Natural killer cell treated with Interleukin-12 subunit alpha and Interleukin-12 subunit beta and Interleukin-15 and Interleukin-18, amount 100 ng/mL, for 72 hours (primary cell): ENCODE measurements around the gene GH2. TPM values are rescaled to one million over a fixed set of nuclear protein-coding genes. Genes with fewer than 3 reads are reported as not detected.
"Not testable (repeated sequence)": the region's sequence is repeated elsewhere in the genome, so short reads cannot be mapped to it uniquely, and the experiment has no call there.

ENCODE experiments used
- ATAC-seq, 2 donors: fragments of 150-1000 bp; cut with Tn5 transposase in 1 of 2; sonication (Bioruptor Pico), chemical (Tn5 transposase) in 1 of 2; 2 replicates each; pipeline ENCODE4 v1.10.0; 2021
- DNase-seq: peaks from one replicate; pipeline ENCODE4 v3.0.0; 2022; ENCODE audit warnings: low spot score
- H3K27ac Mint-ChIP-seq, 2 donors: 1 replicate in 1 of 2; 2 replicates in 1 of 2; pipeline ENCODE4 v1.8.0; 2022; ENCODE audit warnings: mixed read lengths in 2 of 2, mild to moderate bottlenecking in 1 of 2, moderate library complexity in 1 of 2
- H3K27me3 Mint-ChIP-seq, 2 donors: 1 replicate in 1 of 2; 2 replicates in 1 of 2; pipeline ENCODE4 v1.8.0; 2022; ENCODE audit warnings: mixed read lengths in 2 of 2
- H3K36me3 Mint-ChIP-seq: one replicate; pipeline ENCODE4 v1.8.0; 2022; ENCODE audit warnings: mixed read lengths
- H3K4me1 Mint-ChIP-seq, 2 donors: 1 replicate in 1 of 2; 2 replicates in 1 of 2; pipeline ENCODE4 v1.8.0; 2022; ENCODE audit warnings: low read depth in 2 of 2, mixed read lengths in 2 of 2, mild to moderate bottlenecking in 1 of 2
- H3K4me3 Mint-ChIP-seq: one replicate; pipeline ENCODE4 v1.8.0; 2022; ENCODE audit warnings: mixed read lengths
- H3K9me3 Mint-ChIP-seq: 2 replicates; pipeline ENCODE4 v1.8.0; 2022; ENCODE audit warnings: mixed read lengths
- total RNA-seq, 2 donors: library from RNA; stranded (reverse); gene quantifications; one replicate each; pipeline ENCODE4 v1.2.3, GENCODE V29; 2022

GH2 gene
- total RNA-seq, 2 donors from 2014 or later = not detected

GRCh38 chr17:63874061-63874626 is 7.6 kb downstream of the GH2 start:
- not testable (repeated sequence) for H3K27me3 Mint-ChIP-seq, H3K36me3 Mint-ChIP-seq, H3K4me1 Mint-ChIP-seq, H3K4me3 Mint-ChIP-seq, H3K27ac Mint-ChIP-seq, DNase-seq, ATAC-seq, H3K9me3 Mint-ChIP-seq

DNA sequence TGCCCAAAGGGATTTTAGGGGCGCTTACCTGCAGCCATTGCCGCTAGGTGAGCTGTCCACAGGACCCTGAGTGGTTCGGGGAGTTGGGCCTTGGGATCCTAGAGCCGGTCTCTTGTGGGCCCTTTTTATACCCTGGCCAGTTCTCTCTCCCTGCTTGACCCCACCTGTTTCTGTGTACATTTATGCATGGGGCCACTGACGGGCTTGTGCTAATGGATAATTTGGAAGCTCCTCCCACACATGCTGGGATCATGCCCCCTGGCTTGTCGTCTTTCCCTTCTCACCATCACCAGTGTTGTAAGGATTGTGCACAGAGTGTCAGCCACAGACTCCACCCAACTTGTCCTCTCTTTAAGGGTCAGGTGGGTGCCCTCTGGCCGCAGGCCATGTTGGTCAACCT is 8.2 kb downstream of the GH2 start, which contains the start of gene CSH2:
Gene CSH2, minus strand, starts transcription at position 101 of the 400 bp plus-strand sequence. Its CDS starts 63 bp downstream, at position 38.
- not testable (repeated sequence) for DNase-seq, H3K27ac Mint-ChIP-seq, H3K36me3 Mint-ChIP-seq, H3K4me3 Mint-ChIP-seq, H3K27me3 Mint-ChIP-seq, ATAC-seq, H3K9me3 Mint-ChIP-seq, H3K4me1 Mint-ChIP-seq

DNA sequence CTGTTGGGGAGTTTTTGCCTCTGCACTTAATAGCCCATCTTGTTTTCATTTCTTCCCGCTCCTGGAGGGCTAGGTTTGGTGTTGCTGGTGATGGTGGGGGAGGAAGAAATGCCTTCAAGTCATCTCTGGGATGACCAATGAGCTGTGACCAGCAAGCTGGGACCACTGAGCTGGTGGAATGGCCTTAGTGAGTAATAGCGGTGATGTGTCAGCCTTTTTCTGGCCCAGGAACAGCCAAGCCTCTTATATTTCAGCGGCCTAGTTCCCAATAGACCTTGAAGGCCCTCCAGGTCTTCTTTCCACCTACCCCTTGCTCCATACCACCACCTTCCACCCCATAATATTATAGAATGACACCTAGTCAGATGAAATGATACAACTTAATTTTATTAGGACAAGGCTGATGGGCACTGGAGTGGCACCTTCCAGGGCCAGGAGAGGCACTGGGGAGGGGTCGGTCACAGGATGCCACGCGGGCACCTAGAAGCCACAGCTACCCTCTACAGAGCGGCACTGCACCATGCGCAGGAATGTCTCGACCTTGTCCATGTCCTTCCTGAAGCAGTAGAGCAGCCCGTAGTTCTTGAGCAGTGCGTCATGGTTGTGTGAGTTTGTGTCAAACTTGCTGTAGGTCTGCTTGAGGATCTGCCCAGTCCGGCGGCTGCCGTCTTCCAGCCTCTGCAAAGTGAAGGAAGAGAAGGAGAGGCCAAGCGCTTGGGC is 9.9 kb downstream of the GH2 start:
- not testable (repeated sequence) for H3K36me3 Mint-ChIP-seq

DNA sequence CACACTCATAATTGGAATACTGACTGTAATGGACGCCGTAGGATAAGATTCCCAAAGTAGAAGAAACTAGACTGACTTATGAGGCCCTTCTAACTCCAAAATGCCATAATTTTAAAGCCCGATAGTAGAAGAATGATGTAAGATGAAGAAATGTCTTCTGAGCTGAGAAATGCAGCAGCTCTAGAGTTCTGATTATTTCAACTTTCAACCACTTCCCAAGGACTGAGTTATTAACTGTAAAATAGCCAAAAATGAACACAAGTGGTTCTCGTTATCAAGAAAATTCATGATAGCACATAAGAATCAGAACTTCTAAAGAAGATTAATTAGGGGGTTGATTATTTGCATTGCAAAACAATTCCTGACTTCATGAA is 11.5 kb downstream of the GH2 start:
- not testable (repeated sequence) for ATAC-seq, H3K9me3 Mint-ChIP-seq, H3K4me3 Mint-ChIP-seq, H3K4me1 Mint-ChIP-seq, H3K27me3 Mint-ChIP-seq, H3K27ac Mint-ChIP-seq, H3K36me3 Mint-ChIP-seq, DNase-seq

More for the DNA sequence above, 9.9 kb downstream of the GH2 start:
- not testable (repeated sequence) for DNase-seq, H3K4me3 Mint-ChIP-seq, H3K27me3 Mint-ChIP-seq, H3K9me3 Mint-ChIP-seq, ATAC-seq, H3K4me1 Mint-ChIP-seq, H3K27ac Mint-ChIP-seq

DNA sequence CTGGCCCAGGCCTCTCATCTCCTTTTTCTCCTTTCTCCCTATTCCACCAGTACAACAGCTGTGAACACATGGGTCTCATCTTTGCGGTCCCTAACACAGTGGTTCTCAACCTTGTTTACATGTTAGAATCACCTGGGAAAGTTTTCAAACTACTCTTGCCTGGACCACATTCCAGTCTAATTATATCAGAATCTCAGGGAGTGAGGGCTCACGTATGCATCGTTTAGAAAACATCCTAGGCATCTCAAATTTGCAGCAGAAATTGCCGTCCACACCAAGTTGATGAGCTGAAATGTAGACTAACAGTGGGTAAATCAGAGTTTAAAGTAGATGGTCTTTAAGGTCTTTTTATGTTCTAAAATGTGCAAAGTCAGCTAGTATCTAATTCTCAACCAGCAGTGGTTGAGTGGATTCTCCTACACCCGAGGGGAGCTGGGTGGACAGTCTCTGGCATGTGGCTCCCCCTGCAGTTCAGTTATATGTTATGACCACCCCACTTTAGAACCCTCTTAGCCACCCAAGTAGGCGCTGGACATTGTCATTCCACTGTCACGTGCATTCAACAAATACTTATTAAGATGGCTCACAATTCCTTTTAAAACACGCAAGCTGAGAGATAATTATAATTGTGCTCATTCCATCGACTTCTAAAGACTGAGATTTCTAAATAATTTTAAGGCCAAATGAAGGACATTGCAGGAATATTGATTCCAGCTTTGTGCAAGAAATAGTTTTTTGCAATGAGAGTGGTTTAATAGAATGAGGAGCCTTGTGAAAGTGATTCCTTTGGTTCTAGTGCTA is 12.1 kb downstream of the GH2 start:
- H3K9me3 Mint-ChIP-seq, DNase-seq, H3K27me3 Mint-ChIP-seq, H3K4me1 Mint-ChIP-seq, H3K4me3 Mint-ChIP-seq, H3K27ac Mint-ChIP-seq, H3K36me3 Mint-ChIP-seq, ATAC-seq: not testable (repeated sequence)

DNA sequence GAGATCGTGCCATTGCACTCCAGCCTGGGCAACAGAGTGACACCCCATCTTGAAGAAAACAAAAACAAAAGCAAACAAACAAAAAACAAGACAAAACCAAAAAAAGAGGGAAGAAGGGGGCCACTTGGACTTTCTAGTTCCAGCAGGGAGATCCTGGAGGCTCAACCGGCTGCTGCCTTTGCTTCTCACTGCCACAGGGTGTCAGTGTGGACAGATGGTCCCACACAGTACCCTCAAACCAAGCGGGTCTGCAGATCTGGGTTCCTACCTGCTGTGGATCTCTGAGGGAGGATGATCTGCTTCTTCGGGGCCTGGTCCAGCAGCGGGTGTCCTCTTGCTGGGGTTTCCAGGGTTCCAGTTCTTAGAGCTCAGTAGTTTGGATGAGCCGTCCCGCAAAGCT is 15.1 kb downstream of the GH2 start:
- H3K27ac Mint-ChIP-seq, H3K36me3 Mint-ChIP-seq, DNase-seq, H3K27me3 Mint-ChIP-seq, H3K4me1 Mint-ChIP-seq, H3K9me3 Mint-ChIP-seq, H3K4me3 Mint-ChIP-seq, ATAC-seq: not testable (repeated sequence)

GRCh38 chr17:63859257-63859656 is 22.5 kb downstream of the GH2 start:
- H3K4me1 Mint-ChIP-seq = no peaks in the 10 kb centered on the region
- DNase-seq = no peak
- no peak overlapping the region for H3K4me3 Mint-ChIP-seq
- H3K27me3 Mint-ChIP-seq = peaks cover 0 to 7% of the 10 kb centered on the region in 2 donors
- no peak overlapping the region for H3K27ac Mint-ChIP-seq
- H3K36me3 Mint-ChIP-seq = no peaks in the 10 kb centered on the region
- no peaks in the 10 kb centered on the region for H3K9me3 Mint-ChIP-seq
- ATAC-seq = no peak

DNA sequence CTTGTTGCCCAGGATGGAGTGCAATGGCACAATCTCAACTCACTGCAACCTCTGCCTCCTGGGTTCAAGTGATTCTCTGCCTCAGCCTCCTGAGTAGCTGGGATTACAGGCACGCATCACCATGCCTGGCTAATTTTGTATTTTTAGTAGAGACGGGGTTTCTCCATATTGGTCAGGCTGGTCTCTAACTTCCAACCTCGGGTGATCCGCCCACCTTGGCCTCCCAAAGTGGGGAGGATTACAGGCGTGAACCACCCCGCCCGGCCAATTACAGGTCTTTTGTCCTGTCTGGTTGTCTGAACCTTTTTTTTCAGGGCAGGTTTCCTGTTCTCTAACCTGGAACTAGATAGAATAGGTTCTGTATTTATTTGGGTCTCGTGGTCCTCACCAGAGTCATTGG is 25.3 kb downstream of the GH2 start:
- H3K36me3 Mint-ChIP-seq, H3K4me1 Mint-ChIP-seq, H3K4me3 Mint-ChIP-seq, DNase-seq, H3K27me3 Mint-ChIP-seq, H3K9me3 Mint-ChIP-seq, H3K27ac Mint-ChIP-seq, ATAC-seq: not testable (repeated sequence)

DNA sequence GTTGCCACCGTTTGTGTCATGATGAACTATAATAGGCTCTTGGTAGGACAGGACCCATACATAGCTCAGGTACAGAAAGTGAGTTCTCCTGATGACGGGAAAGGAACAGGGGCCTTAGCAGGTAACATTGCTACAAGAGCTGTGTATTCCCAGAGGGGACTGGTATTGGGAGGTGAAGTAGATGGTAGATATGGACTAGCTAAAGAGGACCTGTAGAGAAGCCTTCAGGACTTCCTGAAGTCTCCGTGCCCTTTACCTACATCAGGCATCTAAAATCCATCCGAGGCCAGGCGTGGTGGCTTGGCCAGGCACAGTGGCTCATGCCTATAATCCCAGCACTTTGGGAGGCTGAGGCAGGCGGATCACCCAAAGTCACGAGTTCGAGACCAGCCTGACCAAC is 26.6 kb downstream of the GH2 start:
- ATAC-seq (no peak), DNase-seq (no peak)
- H3K27me3 Mint-ChIP-seq = peaks cover 0 to 5% of the 10 kb centered on the region in 2 donors
- H3K36me3 Mint-ChIP-seq = no peaks in the 10 kb centered on the region
- H3K4me1 Mint-ChIP-seq = no peaks in the 10 kb centered on the region
- H3K27ac Mint-ChIP-seq = no peak overlapping the region
- no peak overlapping the region for H3K4me3 Mint-ChIP-seq
- no peaks in the 10 kb centered on the region for H3K9me3 Mint-ChIP-seq

- no peak overlapping the region for H3K4me3 Mint-ChIP-seq
- peaks cover 0 to under 1% of the 10 kb centered on the region in 2 donors for H3K27me3 Mint-ChIP-seq
- H3K4me1 Mint-ChIP-seq = no peaks in the 10 kb centered on the region
- DNase-seq (no peak), ATAC-seq (no peak)
- no peaks in the 10 kb centered on the region for H3K9me3 Mint-ChIP-seq
- no peaks in the 10 kb centered on the region for H3K36me3 Mint-ChIP-seq
- H3K27ac Mint-ChIP-seq = no peak overlapping the region
Measured at GRCh38 chr17:63854709-63855108, 27.0 kb downstream of the GH2 start.

DNA sequence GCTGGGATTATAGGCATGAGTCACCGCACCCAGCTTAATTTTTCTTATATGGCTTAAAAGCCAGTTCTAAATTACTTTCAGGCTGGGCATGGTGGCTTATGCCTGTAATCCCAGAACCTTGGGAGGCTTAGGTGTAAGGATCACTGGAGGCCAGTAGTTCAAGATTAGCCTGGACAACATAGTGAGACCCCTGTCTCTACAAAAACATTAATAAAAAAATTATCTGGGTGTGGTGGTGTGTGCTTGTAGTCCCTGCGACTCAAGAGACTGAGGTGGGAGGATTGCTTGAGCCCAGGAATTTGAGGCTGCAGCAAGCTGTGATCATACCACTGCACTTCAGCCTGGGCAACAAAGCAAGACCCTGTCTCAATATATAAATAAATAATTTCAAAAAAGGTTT is 28.5 kb downstream of the GH2 start:
- no peaks in the 10 kb centered on the region for H3K27me3 Mint-ChIP-seq
- peaks cover under 1% of the 10 kb centered on the region for H3K9me3 Mint-ChIP-seq
- peaks cover under 1% of the 10 kb centered on the region for H3K36me3 Mint-ChIP-seq
- H3K4me1 Mint-ChIP-seq = peaks cover 7% of the 10 kb centered on the region in 2 donors
- DNase-seq = no peak
- ATAC-seq = no peak
- H3K4me3 Mint-ChIP-seq = no peak overlapping the region
- no peak overlapping the region for H3K27ac Mint-ChIP-seq

GRCh38 chr17:63850401-63850800 is 31.3 kb downstream of the GH2 start:
- ATAC-seq = no peak
- Mint-ChIP-seq H3K27me3 (no peaks in the 10 kb centered on the region), H3K4me3 (no peak overlapping the region), H3K4me1 (peaks cover 14% of the 10 kb centered on the region in 2 donors), H3K27ac (no peak overlapping the region), H3K9me3 (peaks cover 4% of the 10 kb centered on the region), H3K36me3 (peaks cover 6% of the 10 kb centered on the region)
- no peak for DNase-seq

GRCh38 chr17:63848834-63849689 is 32.7 kb downstream of the GH2 start:
- H3K4me3 Mint-ChIP-seq = peak overlapping the region; percentile 81

More at GRCh38 chr17:63848834-63849689, 32.7 kb downstream of the GH2 start:
- peaks cover 6% of the 10 kb centered on the region for H3K36me3 Mint-ChIP-seq
- H3K4me1 Mint-ChIP-seq = peaks cover 17 to 18% of the 10 kb centered on the region in 2 donors
- ATAC-seq (peak; percentile 96 to 98), DNase-seq (peak; percentile 95)
- no peaks in the 10 kb centered on the region for H3K27me3 Mint-ChIP-seq
- H3K9me3 Mint-ChIP-seq = peaks cover 4% of the 10 kb centered on the region
- peak overlapping the region; percentile 91 to 99 for H3K27ac Mint-ChIP-seq
